ENCODE measurements around the gene LYRM4.

GRCh38 chr6:5246141-5247097 is 14.3 kb downstream of the LYRM4 start:
- TF ChIP-seq REST (IDR thresholded peaks at IDR 0.05; ENCODE audit: borderline replicate concordance) (no peak), EZH2 (IDR thresholded peaks at IDR 0.05; ENCODE audit: borderline replicate concordance, insufficient read depth, low read length, poor library complexity, severe bottlenecking) (no peak), CTCF (IDR thresholded peaks at IDR 0.05; ENCODE audit: poor library complexity, severe bottlenecking) (no peak), TAF1 (IDR thresholded peaks at IDR 0.05; ENCODE audit: low read depth) (no peak), POLR2AphosphoS5 (IDR thresholded peaks at IDR 0.05) (no peak), MXI1 (conservative IDR thresholded peaks at IDR 0.05; ENCODE audit: poor library complexity, severe bottlenecking) (no peak), RAD21 (conservative IDR thresholded peaks at IDR 0.05) (no peak), EP300 (conservative IDR thresholded peaks at IDR 0.05; ENCODE audit: poor library complexity, severe bottlenecking) (no peak)

Data from neural cell (in vitro differentiated cells).